A673 (cell line): ENCODE data around the gene SCAMP4. TPM values are rescaled to one million over a fixed set of nuclear protein-coding genes. Genes with fewer than 3 reads are reported as not detected.

Experiments
- BruUV-seq: library from RNA; stranded (reverse); fragments of 400-500 nt; replicated peaks from 2 replicates; lab custom pipeline; 2021; lab: Mats Ljungman, UMichigan
- CTCF ChIA-PET: fragments of 300-600 bp; sonication (Branson Sonifier 250); formaldehyde crosslinking; loops from one replicate; lab custom pipeline; 2022; ENCODE audit warnings: antibody characterized with exemption; lab: Charles Lee
- POLR2A ChIA-PET: fragments of 300-600 bp; sonication (Branson Sonifier 250); formaldehyde crosslinking; loops from one replicate; lab custom pipeline; 2022; ENCODE audit warnings: antibody characterized with exemption; ENCODE audit not compliant: low non-redundant PET; lab: Charles Lee
- DNase-seq: peaks from one replicate; pipeline ENCODE4 v3.0.0-alpha.2; 2015; ENCODE audit warnings: low spot score
- H3K27ac ChIP-seq: fragments of 200-600 bp; sonication (generic); 2 replicates; pipeline ENCODE4 v1.5.1; 2016; ENCODE audit warnings: mixed run types, low read depth, mild to moderate bottlenecking, mixed read lengths, antibody characterized with exemption, low read length; ENCODE audit not compliant: poor library complexity, severe bottlenecking
- H3K27me3 ChIP-seq: fragments of 200-600 bp; sonication (generic); replicated peaks from 2 replicates; pipeline ENCODE4 v1.6.1; 2017; ENCODE audit warnings: mixed run types, low read depth, mild to moderate bottlenecking, mixed read lengths, antibody characterized with exemption, low read length; ENCODE audit not compliant: insufficient read depth, poor library complexity
- H3K36me3 ChIP-seq: fragments of 200-600 bp; sonication (generic); 2 replicates; pipeline ENCODE4 v1.6.1; 2016; ENCODE audit warnings: mixed run types, mild to moderate bottlenecking, mixed read lengths, antibody characterized with exemption, low read length; ENCODE audit not compliant: insufficient read depth, poor library complexity, severe bottlenecking
- H3K4me1 ChIP-seq: fragments of 200-600 bp; sonication (generic); 2 replicates; pipeline ENCODE4 v1.6.1; 2017; ENCODE audit warnings: mixed run types, mild to moderate bottlenecking, mixed read lengths, antibody characterized with exemption, low read length; ENCODE audit not compliant: insufficient read depth, poor library complexity, severe bottlenecking
- H3K4me3 ChIP-seq: fragments of 200-600 bp; sonication (generic); 2 replicates; pipeline ENCODE4 v1.5.1; 2016; ENCODE audit warnings: low read depth, mixed run types, mild to moderate bottlenecking, mixed read lengths, low read length; ENCODE audit not compliant: poor library complexity, severe bottlenecking
- H3K9me3 ChIP-seq: fragments of 200-600 bp; sonication (generic); 2 replicates; pipeline ENCODE4 v1.6.1; 2016; ENCODE audit warnings: mixed run types, low read depth, mild to moderate bottlenecking, mixed read lengths, antibody characterized with exemption, low read length; ENCODE audit not compliant: poor library complexity, severe bottlenecking
- EZH2 ChIP-seq: fragments of 200-600 bp; sonication (generic); IDR thresholded peaks from 2 replicates; pipeline ENCODE4 v1.6.1; 2017; ENCODE audit warnings: borderline replicate concordance, low read depth, mild to moderate bottlenecking, mixed read lengths, antibody characterized with exemption, low read length; ENCODE audit not compliant: poor library complexity, severe bottlenecking
- intact Hi-C: fragments of 100-400 bp; cut with micrococcal nuclease; formaldehyde crosslinking; loops from one replicate; pipeline ENCODE4 v1.10.0; 2022; ENCODE audit not compliant: unreplicated experiment
- total RNA-seq: library from RNA; stranded (reverse); gene quantifications from 2 replicates; pipeline ENCODE4 v1.2.3, GENCODE V29; 2021
- TF ChIP-seq, protein P1 (sequence below): fragments of 300-800, 200-600 bp; sonication (generic); conservative IDR thresholded peaks from 2 replicates; pipeline ENCODE4 v1.5.1; 2017; ENCODE audit warnings: low read depth, mild to moderate bottlenecking, antibody characterized with exemption, low read length, moderate library complexity, mixed read lengths

SCAMP4 gene
- total RNA-seq, 1 experiment from 2014 or later = 88.4 TPM

DNA sequence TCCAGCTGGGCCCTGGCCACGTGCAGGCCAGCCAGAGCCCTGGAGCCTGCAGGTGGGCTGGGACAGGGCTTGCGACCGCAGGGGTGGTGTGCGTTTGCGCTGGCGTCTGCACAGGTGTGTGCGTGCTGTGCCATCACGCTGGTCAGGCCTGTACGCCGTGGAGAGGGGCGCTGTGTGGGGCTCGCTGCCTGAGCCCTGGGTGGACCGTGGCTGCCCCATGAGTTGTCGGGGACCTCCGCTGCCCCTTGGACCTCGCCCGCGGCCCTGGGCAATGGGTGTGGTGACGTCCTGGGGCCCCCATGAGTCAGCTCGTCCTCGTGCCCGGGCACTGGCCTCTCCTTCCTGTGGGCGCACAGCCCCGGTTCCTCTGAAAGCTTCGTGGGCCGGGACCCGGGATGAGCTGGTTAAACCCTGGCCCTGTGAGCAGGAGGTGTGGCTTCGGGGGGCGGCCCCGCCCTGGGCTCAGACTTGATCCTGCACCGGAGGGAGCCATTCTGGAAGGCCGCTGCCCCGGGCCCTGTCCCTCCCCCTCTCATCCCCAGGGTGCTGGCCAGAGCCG, 42.5 kb downstream of the SCAMP4 start:
- Histone ChIP-seq H3K4me1 (peaks cover 16% of the 10 kb centered on the region), H3K36me3 (peaks cover 8% of the 10 kb centered on the region), H3K27me3 (no peaks in the 10 kb centered on the region), H3K27ac (no peak overlapping the region), H3K9me3 (no peaks in the 10 kb centered on the region), H3K4me3 (no peak overlapping the region)
- BruUV-seq = no TSS peak
- DNase-seq = no peak
- TF ChIP-seq EZH2 = no peak
- TF ChIP-seq, protein P1, sequence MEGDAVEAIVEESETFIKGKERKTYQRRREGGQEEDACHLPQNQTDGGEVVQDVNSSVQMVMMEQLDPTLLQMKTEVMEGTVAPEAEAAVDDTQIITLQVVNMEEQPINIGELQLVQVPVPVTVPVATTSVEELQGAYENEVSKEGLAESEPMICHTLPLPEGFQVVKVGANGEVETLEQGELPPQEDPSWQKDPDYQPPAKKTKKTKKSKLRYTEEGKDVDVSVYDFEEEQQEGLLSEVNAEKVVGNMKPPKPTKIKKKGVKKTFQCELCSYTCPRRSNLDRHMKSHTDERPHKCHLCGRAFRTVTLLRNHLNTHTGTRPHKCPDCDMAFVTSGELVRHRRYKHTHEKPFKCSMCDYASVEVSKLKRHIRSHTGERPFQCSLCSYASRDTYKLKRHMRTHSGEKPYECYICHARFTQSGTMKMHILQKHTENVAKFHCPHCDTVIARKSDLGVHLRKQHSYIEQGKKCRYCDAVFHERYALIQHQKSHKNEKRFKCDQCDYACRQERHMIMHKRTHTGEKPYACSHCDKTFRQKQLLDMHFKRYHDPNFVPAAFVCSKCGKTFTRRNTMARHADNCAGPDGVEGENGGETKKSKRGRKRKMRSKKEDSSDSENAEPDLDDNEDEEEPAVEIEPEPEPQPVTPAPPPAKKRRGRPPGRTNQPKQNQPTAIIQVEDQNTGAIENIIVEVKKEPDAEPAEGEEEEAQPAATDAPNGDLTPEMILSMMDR = no peak
- CTCF ChIA-PET = no interaction called here
- intact Hi-C loops = no loop called here
- POLR2A ChIA-PET = interaction anchor here (0.6 kb wide), 1 partner anchor 63 kb away, joined by 9 read pairs; the partner anchor contains the start of gene ABHD17A

DNA sequence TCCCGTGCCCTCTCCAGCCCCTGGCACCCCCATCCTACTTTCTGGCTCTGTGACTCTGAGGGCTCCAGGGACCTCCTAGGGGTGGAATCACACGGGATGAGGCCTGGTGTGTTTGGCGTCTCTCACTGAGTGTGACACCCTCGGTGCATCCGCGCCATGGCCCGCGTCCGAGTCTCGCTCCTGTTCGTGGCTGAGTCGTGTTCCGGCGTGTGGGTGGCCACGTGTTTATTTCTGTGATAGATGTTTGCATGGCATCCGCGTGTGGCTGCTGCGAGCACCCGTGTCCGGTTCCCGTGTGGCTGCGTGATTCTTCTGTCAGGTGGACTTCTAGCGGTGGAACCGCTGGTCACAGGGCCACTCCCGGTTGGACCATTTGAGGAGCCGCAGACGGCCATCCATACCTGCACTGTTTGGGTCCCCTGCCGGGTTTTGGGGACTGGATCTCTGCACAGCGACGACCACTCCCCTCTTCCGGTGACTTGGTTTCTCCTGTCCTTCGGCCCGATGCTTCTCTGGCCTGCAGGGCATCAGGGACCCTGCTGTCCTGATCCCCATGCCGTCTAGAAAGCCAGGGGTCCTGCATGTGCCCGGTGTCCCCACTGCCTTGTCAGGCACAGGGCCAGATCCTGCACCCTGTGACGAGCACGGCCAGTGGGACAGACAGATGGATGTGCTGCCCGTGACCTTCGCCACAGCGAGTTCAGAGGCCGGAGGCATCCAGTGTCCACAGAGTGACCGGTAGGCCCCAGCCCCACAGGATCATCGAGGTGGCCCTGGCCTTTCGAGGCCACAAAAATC, 44.3 kb downstream of the SCAMP4 start:
- CTCF ChIA-PET = no interaction called here
- peaks cover under 1% of the 10 kb centered on the region for H3K4me1 ChIP-seq
- H3K4me3 ChIP-seq = no peak overlapping the region
- no peak overlapping the region for H3K27ac ChIP-seq
- POLR2A ChIA-PET = interaction anchor here (0.6 kb wide), 1 partner anchor 214 kb away, joined by 12 read pairs; the partner anchor contains the start of gene DOT1L
- no peaks in the 10 kb centered on the region for H3K9me3 ChIP-seq
- no TSS peak for BruUV-seq
- no peak for DNase-seq
- no peaks in the 10 kb centered on the region for H3K27me3 ChIP-seq
- H3K36me3 ChIP-seq = peaks cover 8% of the 10 kb centered on the region
- intact Hi-C loops = no loop called here
- TF ChIP-seq, protein P1 = no peak
- no peak for TF ChIP-seq EZH2

DNA sequence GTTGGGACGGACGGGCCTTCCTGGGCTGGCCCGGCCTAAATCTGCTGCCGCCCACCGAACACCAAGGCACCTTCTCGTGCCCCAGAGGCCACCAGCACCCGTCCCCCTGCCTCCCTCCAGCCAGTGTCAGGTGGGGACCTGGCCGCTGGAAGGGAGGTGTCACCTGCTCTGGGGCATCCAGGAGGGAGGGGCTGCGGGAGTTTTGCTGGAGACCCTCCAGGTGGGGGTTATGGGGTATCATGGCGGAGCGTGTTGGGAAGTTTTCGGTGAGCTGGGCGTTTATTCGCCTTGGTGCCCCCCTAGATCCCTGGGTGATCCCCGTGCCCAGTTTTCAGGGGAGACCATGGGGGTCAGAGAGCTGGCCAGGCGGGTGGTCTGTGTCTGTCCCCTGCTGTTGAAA, 45.4 kb downstream of the SCAMP4 start:
- DNase-seq = no peak
- POLR2A ChIA-PET = no interaction called here
- Histone ChIP-seq H3K4me1 (no peaks in the 10 kb centered on the region), H3K27me3 (no peaks in the 10 kb centered on the region), H3K9me3 (no peaks in the 10 kb centered on the region), H3K36me3 (peaks cover 8% of the 10 kb centered on the region), H3K27ac (no peak overlapping the region), H3K4me3 (no peak overlapping the region)
- CTCF ChIA-PET = no interaction called here
- no TSS peak for BruUV-seq
- TF ChIP-seq, protein P1 = no peak
- TF ChIP-seq EZH2 = no peak
- intact Hi-C loops = no loop called here
